Neural cell (in vitro differentiated cells): ENCODE results near the gene C3orf62.

Experiments
- EP300 ChIP-seq: fragments of 450-650 bp; conservative IDR thresholded peaks from 2 replicates; pipeline ENCODE4 v1.6.1; 2014; ENCODE audit warnings: antibody characterized with exemption, mild to moderate bottlenecking, moderate library complexity; ENCODE audit not compliant: poor library complexity, severe bottlenecking
- EZH2 ChIP-seq: fragments of 200-600, 300-800 bp; shearing (Covaris generic), sonication (generic); IDR thresholded peaks from 2 replicates; pipeline ENCODE4 v1.6.1; 2014; ENCODE audit warnings: antibody characterized with exemption, low read length, borderline replicate concordance, mild to moderate bottlenecking; ENCODE audit not compliant: insufficient read depth, poor library complexity, severe bottlenecking
- POLR2AphosphoS5 ChIP-seq: IDR thresholded peaks from 2 replicates; pipeline ENCODE4 v1.6.1; 2012
- TF ChIP-seq, protein P1 (sequence below): fragments of 450-650 bp; IDR thresholded peaks from 2 replicates; pipeline ENCODE4 v1.5.1; 2014; ENCODE audit warnings: antibody characterized with exemption, mild to moderate bottlenecking, moderate library complexity; ENCODE audit not compliant: poor library complexity, severe bottlenecking
- TF ChIP-seq, protein P2 (sequence below): IDR thresholded peaks from 2 replicates; pipeline ENCODE4 v1.6.1; 2012; ENCODE audit warnings: borderline replicate concordance

GRCh38 chr3:49255718-49256511 lies 21.1 kb downstream of the C3orf62 start:
- TF ChIP-seq, protein P1, sequence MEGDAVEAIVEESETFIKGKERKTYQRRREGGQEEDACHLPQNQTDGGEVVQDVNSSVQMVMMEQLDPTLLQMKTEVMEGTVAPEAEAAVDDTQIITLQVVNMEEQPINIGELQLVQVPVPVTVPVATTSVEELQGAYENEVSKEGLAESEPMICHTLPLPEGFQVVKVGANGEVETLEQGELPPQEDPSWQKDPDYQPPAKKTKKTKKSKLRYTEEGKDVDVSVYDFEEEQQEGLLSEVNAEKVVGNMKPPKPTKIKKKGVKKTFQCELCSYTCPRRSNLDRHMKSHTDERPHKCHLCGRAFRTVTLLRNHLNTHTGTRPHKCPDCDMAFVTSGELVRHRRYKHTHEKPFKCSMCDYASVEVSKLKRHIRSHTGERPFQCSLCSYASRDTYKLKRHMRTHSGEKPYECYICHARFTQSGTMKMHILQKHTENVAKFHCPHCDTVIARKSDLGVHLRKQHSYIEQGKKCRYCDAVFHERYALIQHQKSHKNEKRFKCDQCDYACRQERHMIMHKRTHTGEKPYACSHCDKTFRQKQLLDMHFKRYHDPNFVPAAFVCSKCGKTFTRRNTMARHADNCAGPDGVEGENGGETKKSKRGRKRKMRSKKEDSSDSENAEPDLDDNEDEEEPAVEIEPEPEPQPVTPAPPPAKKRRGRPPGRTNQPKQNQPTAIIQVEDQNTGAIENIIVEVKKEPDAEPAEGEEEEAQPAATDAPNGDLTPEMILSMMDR: no peak
- no peak for TF ChIP-seq POLR2AphosphoS5
- no peak for TF ChIP-seq EZH2
- no peak for TF ChIP-seq EP300
- TF ChIP-seq, protein P2, sequence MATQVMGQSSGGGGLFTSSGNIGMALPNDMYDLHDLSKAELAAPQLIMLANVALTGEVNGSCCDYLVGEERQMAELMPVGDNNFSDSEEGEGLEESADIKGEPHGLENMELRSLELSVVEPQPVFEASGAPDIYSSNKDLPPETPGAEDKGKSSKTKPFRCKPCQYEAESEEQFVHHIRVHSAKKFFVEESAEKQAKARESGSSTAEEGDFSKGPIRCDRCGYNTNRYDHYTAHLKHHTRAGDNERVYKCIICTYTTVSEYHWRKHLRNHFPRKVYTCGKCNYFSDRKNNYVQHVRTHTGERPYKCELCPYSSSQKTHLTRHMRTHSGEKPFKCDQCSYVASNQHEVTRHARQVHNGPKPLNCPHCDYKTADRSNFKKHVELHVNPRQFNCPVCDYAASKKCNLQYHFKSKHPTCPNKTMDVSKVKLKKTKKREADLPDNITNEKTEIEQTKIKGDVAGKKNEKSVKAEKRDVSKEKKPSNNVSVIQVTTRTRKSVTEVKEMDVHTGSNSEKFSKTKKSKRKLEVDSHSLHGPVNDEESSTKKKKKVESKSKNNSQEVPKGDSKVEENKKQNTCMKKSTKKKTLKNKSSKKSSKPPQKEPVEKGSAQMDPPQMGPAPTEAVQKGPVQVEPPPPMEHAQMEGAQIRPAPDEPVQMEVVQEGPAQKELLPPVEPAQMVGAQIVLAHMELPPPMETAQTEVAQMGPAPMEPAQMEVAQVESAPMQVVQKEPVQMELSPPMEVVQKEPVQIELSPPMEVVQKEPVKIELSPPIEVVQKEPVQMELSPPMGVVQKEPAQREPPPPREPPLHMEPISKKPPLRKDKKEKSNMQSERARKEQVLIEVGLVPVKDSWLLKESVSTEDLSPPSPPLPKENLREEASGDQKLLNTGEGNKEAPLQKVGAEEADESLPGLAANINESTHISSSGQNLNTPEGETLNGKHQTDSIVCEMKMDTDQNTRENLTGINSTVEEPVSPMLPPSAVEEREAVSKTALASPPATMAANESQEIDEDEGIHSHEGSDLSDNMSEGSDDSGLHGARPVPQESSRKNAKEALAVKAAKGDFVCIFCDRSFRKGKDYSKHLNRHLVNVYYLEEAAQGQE: no peak
